Type B pancreatic cell (in vitro differentiated cells): ENCODE measurements around the gene IPO9. TPM values are rescaled to one million over a fixed set of nuclear protein-coding genes. Genes with fewer than 3 reads are reported as not detected.
A peak's percentile ranks its signal among the peaks of the same experiment; 100 is the strongest.

Source experiments
- DNase-seq: peaks from one replicate; pipeline ENCODE4 v3.0.0; 2021; ENCODE audit warnings: mixed read lengths; ENCODE audit not compliant: unreplicated experiment; ENCODE audit errors: extremely low spot score
- H3K27ac Mint-ChIP-seq: 2 replicates; pipeline ENCODE4 v1.8.0; 2021; ENCODE audit warnings: mild to moderate bottlenecking, mixed read lengths
- H3K27me3 Mint-ChIP-seq: 2 replicates; pipeline ENCODE4 v1.8.0; 2021; ENCODE audit warnings: mixed read lengths
- H3K36me3 Mint-ChIP-seq: 2 replicates; pipeline ENCODE4 v1.8.0; 2021; ENCODE audit warnings: mixed read lengths
- H3K4me1 Mint-ChIP-seq: one replicate; pipeline ENCODE4 v1.8.0; 2021; ENCODE audit warnings: mixed read lengths; ENCODE audit not compliant: unreplicated experiment
- H3K4me3 Mint-ChIP-seq: 2 replicates; pipeline ENCODE4 v1.8.0; 2021; ENCODE audit warnings: mild to moderate bottlenecking, mixed read lengths
- H3K9me3 Mint-ChIP-seq: 2 replicates; pipeline ENCODE4 v1.8.0; 2021; ENCODE audit warnings: mixed read lengths
- total RNA-seq: library from RNA; stranded (reverse); gene quantifications from 2 replicates; pipeline ENCODE4 v1.2.1, GENCODE V29; 2021; ENCODE audit warnings: low replicate concordance
- TF ChIP-seq, protein P1 (sequence below): fragments of 200-600 bp; sonication (generic); conservative IDR thresholded peaks from 2 replicates; pipeline ENCODE4 v1.5.0; 2021; ENCODE audit warnings: antibody characterized with exemption, mild to moderate bottlenecking

Gene IPO9
- total RNA-seq, 1 donor from 2014 or later = 92.4 TPM

DNA sequence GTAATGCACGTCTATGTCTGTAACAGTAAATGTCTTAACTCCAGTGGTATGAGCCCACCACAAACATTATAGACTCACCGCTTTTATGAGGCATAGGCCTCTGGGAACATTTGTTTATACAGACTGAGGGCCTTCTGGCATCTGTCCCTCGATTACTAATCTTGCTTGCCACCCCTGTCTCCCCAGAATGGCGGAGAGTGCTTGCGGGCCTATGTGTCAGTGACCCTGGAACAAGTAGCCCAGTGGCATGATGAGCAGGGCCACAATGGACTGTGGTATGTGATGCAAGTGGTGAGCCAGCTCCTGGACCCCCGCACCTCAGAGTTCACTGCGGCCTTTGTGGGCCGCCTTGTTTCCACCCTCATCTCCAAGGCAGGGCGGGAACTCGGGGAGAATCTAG is 41.4 kb downstream of the IPO9 start:
- TF ChIP-seq, protein P1, sequence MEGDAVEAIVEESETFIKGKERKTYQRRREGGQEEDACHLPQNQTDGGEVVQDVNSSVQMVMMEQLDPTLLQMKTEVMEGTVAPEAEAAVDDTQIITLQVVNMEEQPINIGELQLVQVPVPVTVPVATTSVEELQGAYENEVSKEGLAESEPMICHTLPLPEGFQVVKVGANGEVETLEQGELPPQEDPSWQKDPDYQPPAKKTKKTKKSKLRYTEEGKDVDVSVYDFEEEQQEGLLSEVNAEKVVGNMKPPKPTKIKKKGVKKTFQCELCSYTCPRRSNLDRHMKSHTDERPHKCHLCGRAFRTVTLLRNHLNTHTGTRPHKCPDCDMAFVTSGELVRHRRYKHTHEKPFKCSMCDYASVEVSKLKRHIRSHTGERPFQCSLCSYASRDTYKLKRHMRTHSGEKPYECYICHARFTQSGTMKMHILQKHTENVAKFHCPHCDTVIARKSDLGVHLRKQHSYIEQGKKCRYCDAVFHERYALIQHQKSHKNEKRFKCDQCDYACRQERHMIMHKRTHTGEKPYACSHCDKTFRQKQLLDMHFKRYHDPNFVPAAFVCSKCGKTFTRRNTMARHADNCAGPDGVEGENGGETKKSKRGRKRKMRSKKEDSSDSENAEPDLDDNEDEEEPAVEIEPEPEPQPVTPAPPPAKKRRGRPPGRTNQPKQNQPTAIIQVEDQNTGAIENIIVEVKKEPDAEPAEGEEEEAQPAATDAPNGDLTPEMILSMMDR = no peak
- DNase-seq = no peak
- H3K36me3 Mint-ChIP-seq = peaks cover 40% of the 10 kb centered on the region
- no peaks in the 10 kb centered on the region for H3K4me1 Mint-ChIP-seq
- H3K4me3 Mint-ChIP-seq = no peak overlapping the region
- H3K27ac Mint-ChIP-seq = no peak overlapping the region
- H3K9me3 Mint-ChIP-seq = no peaks in the 10 kb centered on the region
- H3K27me3 Mint-ChIP-seq = no peaks in the 10 kb centered on the region

DNA sequence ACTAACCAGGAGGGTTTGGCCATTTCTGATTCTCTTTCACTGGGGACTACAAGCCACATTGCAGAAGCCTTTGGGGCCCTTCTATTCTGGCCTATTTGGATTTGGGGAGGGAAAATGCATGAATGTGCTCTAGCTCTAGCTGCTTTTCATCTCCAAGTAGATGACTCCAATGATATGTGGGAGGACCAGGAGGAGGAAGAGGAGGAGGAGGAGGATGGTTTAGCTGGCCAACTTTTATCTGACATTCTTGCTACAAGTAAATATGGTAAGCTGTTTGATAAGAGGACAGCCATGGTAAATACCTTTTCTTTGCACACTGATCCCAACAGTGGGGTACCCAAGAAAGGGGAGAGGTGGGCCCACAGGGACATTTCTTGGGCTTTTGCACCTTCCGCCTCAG is 45.7 kb downstream of the IPO9 start:
- TF ChIP-seq, protein P1 = no peak
- Mint-ChIP-seq H3K36me3 (peaks cover 46% of the 10 kb centered on the region), H3K9me3 (no peaks in the 10 kb centered on the region), H3K4me1 (peaks cover 8% of the 10 kb centered on the region), H3K27ac (no peak overlapping the region), H3K27me3 (no peaks in the 10 kb centered on the region), H3K4me3 (no peak overlapping the region)
- no peak for DNase-seq

DNA sequence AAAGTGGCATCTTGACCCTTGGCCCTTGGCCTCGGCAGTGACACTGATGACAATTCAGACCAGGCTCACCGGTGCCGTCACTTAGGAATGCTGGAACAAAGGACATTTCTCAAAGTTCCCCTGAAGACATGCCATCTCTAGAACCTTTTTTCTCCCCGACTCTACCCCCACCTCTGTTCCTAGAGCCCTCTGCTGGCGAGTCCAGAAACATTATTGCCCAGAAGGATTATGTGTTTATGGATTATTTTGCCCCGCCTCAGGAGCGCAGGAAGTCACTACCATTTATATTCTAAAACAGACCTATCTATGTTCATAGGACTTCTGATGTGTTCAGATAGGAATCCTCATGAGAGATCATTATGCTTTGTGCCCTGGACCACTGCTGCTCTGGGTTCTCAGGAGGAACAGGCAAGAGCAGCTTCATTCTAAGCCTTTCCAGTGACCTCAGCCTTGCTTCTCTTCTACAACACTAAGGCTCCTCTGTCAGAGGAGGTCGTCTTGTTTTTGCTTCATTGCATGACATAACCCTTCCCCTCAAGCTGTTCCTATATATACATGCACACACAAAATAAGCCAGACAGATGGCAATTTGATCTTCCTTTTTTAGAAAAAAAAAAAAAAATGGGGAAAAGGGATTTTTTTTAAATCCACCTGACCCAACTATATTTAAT is 47.3 kb downstream of the IPO9 start:
- Mint-ChIP-seq H3K9me3 (no peaks in the 10 kb centered on the region), H3K4me1 (peaks cover 8% of the 10 kb centered on the region), H3K27me3 (no peaks in the 10 kb centered on the region), H3K27ac (peak overlapping the region; percentile 5), H3K4me3 (no peak overlapping the region), H3K36me3 (peaks cover 33% of the 10 kb centered on the region)
- TF ChIP-seq, protein P1 = peak; percentile 57
- no peak for DNase-seq

DNA sequence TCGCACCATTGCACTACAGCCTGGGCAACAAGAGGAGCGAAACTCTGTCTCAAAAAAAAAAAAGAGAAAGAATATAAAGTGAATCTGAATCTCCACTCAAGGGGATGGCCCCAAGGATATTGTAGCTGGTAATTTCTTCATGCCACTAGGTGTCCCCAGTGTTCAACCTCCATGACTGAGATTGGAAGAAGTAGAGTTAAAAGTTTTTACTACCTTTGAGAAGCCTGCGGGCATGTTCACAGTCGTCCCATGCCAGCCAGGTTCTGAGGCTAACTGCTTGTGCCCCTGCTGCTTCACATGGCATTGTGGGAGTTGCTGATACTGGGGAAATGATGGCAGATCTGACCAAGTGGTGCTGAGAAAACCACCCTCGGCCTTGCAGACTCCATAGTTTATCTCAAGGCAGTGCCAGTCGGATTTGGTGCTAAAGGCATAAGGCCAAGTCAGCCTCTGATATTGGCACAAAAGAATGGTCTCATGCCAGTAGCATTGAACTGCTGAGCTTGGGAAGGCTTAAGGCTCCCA is 49.0 kb downstream of the IPO9 start:
- H3K4me1 Mint-ChIP-seq = peaks cover 14% of the 10 kb centered on the region
- TF ChIP-seq, protein P1 = peak; percentile 79
- H3K27me3 Mint-ChIP-seq = no peaks in the 10 kb centered on the region
- peak overlapping the region; percentile 34 for H3K27ac Mint-ChIP-seq
- H3K36me3 Mint-ChIP-seq = peaks cover 21% of the 10 kb centered on the region
- no peak for DNase-seq
- no peak overlapping the region for H3K4me3 Mint-ChIP-seq
- H3K9me3 Mint-ChIP-seq = no peaks in the 10 kb centered on the region

DNA sequence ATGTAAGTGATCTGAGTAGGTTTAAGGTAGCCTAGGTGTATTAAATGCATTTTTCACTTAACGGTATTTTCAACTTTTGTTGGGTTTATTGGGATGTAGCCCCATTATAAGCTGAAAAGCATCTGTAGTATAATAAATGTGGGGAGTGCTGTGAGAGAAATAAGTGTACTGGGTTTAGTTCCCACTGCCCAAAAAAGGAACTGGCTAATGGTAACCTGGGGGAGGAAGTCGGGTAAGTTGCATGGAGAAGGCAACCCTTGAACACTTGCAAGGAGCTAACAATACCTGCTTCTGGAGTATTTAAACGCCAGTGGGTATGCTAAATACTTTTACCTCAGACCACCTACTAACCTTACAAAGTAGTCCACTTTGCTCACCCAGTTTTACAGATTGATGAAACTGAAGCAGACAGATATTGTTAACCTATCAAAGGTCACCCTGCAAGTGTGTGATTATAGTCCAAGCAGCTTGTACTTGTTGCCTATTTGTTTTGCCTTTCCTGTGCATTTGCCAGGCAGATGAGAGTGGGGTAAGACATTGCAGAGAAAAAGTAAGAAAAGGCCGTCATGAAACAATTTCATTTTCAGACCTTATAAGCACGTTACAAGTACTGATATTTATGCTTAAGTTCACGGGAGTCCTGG is 52.1 kb downstream of the IPO9 start:
- Mint-ChIP-seq H3K27ac (no peak overlapping the region), H3K36me3 (peaks cover 8% of the 10 kb centered on the region), H3K4me3 (no peak overlapping the region), H3K9me3 (no peaks in the 10 kb centered on the region), H3K4me1 (peaks cover 13% of the 10 kb centered on the region), H3K27me3 (peaks cover 5% of the 10 kb centered on the region)
- TF ChIP-seq, protein P1 = no peak
- DNase-seq = no peak
